RWPE1 (cell line): Measurements from ENCODE around the gene KPNA1.

Experiments
- CTCF ChIA-PET: fragments of 350-600 bp; sonication (Branson Sonifier 250); formaldehyde crosslinking; extraction: SDS; loops from one replicate; lab custom pipeline; 2021; lab: Yijun Ruan, JAX
- POLR2A ChIA-PET: fragments of 400-600 bp; formaldehyde crosslinking; extraction: SDS; loops from one replicate; lab custom pipeline; 2020; ENCODE audit warnings: antibody characterized with exemption; ENCODE audit not compliant: low non-redundant PET; lab: Yijun Ruan, JAX
- DNase-seq: peaks from one replicate; pipeline ENCODE4 v3.0.0; 2012; ENCODE audit warnings: low spot score
- H3K27ac ChIP-seq: fragments of 450-650 bp; 2 replicates; pipeline ENCODE4 v1.5.1; 2017
- CTCF ChIP-seq: fragments of 450-650 bp; conservative IDR thresholded peaks from 2 replicates; pipeline ENCODE4 v1.5.1; 2017; ENCODE audit warnings: low read depth, mild to moderate bottlenecking

The KPNA1 gene

GRCh38 chr3:122476532-122476931 is 38.2 kb downstream of the KPNA1 start:
- ChIA-PET CTCF (no interaction called here), POLR2A (no interaction called here)
- TF ChIP-seq CTCF = no peak
- no peak for DNase-seq
- H3K27ac ChIP-seq = no peak overlapping the region

GRCh38 chr3:122475316-122475715 is 39.4 kb downstream of the KPNA1 start:
- POLR2A ChIA-PET = no interaction called here
- H3K27ac ChIP-seq = no peak overlapping the region
- no peak for TF ChIP-seq CTCF
- DNase-seq = no peak
- CTCF ChIA-PET = no interaction called here

- no peak for DNase-seq
- H3K27ac ChIP-seq = no peak overlapping the region
- ChIA-PET CTCF (interaction anchor here (0.5 kb wide), 1 partner anchor 735 kb away, joined by 3 read pairs; no protein-coding TSS in a partner anchor), POLR2A (no interaction called here)
- no peak for TF ChIP-seq CTCF
Measured at GRCh38 chr3:122469659-122470058, 45.1 kb downstream of the KPNA1 start.

GRCh38 chr3:122468896-122469533 is 45.7 kb downstream of the KPNA1 start:
- DNase-seq = no peak
- no peak for TF ChIP-seq CTCF
- POLR2A ChIA-PET = no interaction called here
- CTCF ChIA-PET = interaction anchor here (0.5 to 0.8 kb wide), 2 partner anchors 10 to 736 kb away, joined by 3 read pairs; no protein-coding TSS in a partner anchor
- no peak overlapping the region for H3K27ac ChIP-seq

GRCh38 chr3:122466701-122467240 is 48.0 kb downstream of the KPNA1 start:
- H3K27ac ChIP-seq = no peak overlapping the region
- TF ChIP-seq CTCF = no peak
- ChIA-PET CTCF (interaction anchor here (0.7 kb wide), 1 partner anchor 236 kb away, joined by 4 read pairs; no protein-coding TSS in a partner anchor), POLR2A (no interaction called here)
- no peak for DNase-seq

GRCh38 chr3:122464659-122465058 is 50.1 kb downstream of the KPNA1 start:
- no peak overlapping the region for H3K27ac ChIP-seq
- ChIA-PET POLR2A (no interaction called here), CTCF (interaction anchor here (0.6 kb wide), 1 partner anchor 61 kb away, joined by 3 read pairs; no protein-coding TSS in a partner anchor)
- no peak for TF ChIP-seq CTCF
- DNase-seq = no peak
